GM18502 (cell line): ENCODE data around the gene MRPL58.

Experiments
- ATAC-seq: cut with Tn5 transposase; IDR thresholded peaks from one replicate; pipeline ENCODE4 v1.9.1; 2021; ENCODE audit warnings: mild to moderate bottlenecking; ENCODE audit not compliant: unreplicated experiment, poor library complexity

MRPL58 gene

GRCh38 chr17:75067856-75068255 lies 55.4 kb downstream of the MRPL58 start:
- no peak for ATAC-seq

- no peak for ATAC-seq
Observed at GRCh38 chr17:75068750-75069149, 56.3 kb downstream of the MRPL58 start.

- no peak for ATAC-seq
Observed at GRCh38 chr17:75069783-75070182, 57.3 kb downstream of the MRPL58 start.
